GM10847 (cell line): Measurements from ENCODE around the gene SLC44A5.

ENCODE experiments used
- POLR2A ChIP-seq: IDR thresholded peaks from 2 replicates; pipeline ENCODE4 v1.6.1; 2011; ENCODE audit not compliant: insufficient read length; ENCODE audit errors: extremely low read depth

The SLC44A5 gene

GRCh38 chr1:75392278-75392677 is 218.6 kb downstream of the SLC44A5 start:
- TF ChIP-seq POLR2A: no peak

- TF ChIP-seq POLR2A: no peak
Measured at GRCh38 chr1:75373542-75374159, 237.3 kb downstream of the SLC44A5 start.

GRCh38 chr1:75366595-75366994 is 244.3 kb downstream of the SLC44A5 start:
- TF ChIP-seq POLR2A: no peak

- TF ChIP-seq POLR2A: no peak
Measured at GRCh38 chr1:75361260-75361659, 249.7 kb downstream of the SLC44A5 start.

GRCh38 chr1:75353051-75353450 is 257.9 kb downstream of the SLC44A5 start:
- TF ChIP-seq POLR2A: no peak

GRCh38 chr1:75345538-75346292 is 265.2 kb downstream of the SLC44A5 start:
- no peak for TF ChIP-seq POLR2A

- TF ChIP-seq POLR2A: no peak
Measured at GRCh38 chr1:75342786-75343185, 268.1 kb downstream of the SLC44A5 start.

GRCh38 chr1:75341537-75341936 is 269.4 kb downstream of the SLC44A5 start:
- TF ChIP-seq POLR2A: no peak

GRCh38 chr1:75338616-75339483 is 272.1 kb downstream of the SLC44A5 start:
- no peak for TF ChIP-seq POLR2A

GRCh38 chr1:75334876-75335389 is 276.0 kb downstream of the SLC44A5 start:
- TF ChIP-seq POLR2A: no peak

GRCh38 chr1:75330624-75331023 is 280.3 kb downstream of the SLC44A5 start:
- TF ChIP-seq POLR2A: no peak

GRCh38 chr1:75328691-75329090 is 282.2 kb downstream of the SLC44A5 start:
- TF ChIP-seq POLR2A: no peak

- TF ChIP-seq POLR2A: no peak
Measured at GRCh38 chr1:75327395-75327794, 283.5 kb downstream of the SLC44A5 start.

- no peak for TF ChIP-seq POLR2A
Measured at GRCh38 chr1:75317976-75318375, 292.9 kb downstream of the SLC44A5 start.

GRCh38 chr1:75316230-75316629 is 294.7 kb downstream of the SLC44A5 start:
- no peak for TF ChIP-seq POLR2A

- no peak for TF ChIP-seq POLR2A
Measured at GRCh38 chr1:75312620-75313019, 298.3 kb downstream of the SLC44A5 start.

GRCh38 chr1:75310067-75310466 is 300.8 kb downstream of the SLC44A5 start:
- no peak for TF ChIP-seq POLR2A
